HepG2 (cell line): ENCODE measurements around the gene GAS2L1. TPM values are rescaled to one million over a fixed set of nuclear protein-coding genes. Genes with fewer than 3 reads are reported as not detected.
A peak's percentile ranks its signal among the peaks of the same experiment; 100 is the strongest.

Source experiments
- ATAC-seq: fragments of 200-7000 bp; cut with Tn5 transposase; 3 replicates; pipeline ENCODE4 v1.9.1; 2020; ENCODE audit warnings: mild to moderate bottlenecking, moderate library complexity
- BruUV-seq: library from RNA; stranded (reverse); fragments of 400-500 nt; replicated peaks from 2 replicates; lab custom pipeline; 2021; lab: Mats Ljungman, UMichigan
- CTCF ChIA-PET: fragments of 300-600 bp; formaldehyde crosslinking; extraction: SDS; loops from one replicate; lab custom pipeline; 2021; ENCODE audit warnings: low total read pairs, inconsistent platforms, low intra/inter-chr PET ratio; lab: Yijun Ruan, JAX
- POLR2A ChIA-PET: fragments of 350-600 bp; sonication (Branson Sonifier 250); formaldehyde crosslinking; loops from one replicate; lab custom pipeline; 2020; ENCODE audit warnings: antibody characterized with exemption, inconsistent platforms; lab: Yijun Ruan, JAX
- DNase-seq: peaks from one replicate; pipeline ENCODE4 v3.0.0-alpha.2; 2015; ENCODE audit warnings: low spot score
- FAIRE-seq: peaks from 3 replicates; lab custom pipeline; 2011; peaks lifted over from hg19 to GRCh38; lab: Jason Lieb, UNC
- H2AFZ ChIP-seq: one replicate; pipeline ENCODE4 v1.6.1; 2011; ENCODE audit warnings: low read length, inconsistent platforms
- H3K27ac ChIP-seq: fragments of 300-600 bp; 3 replicates; pipeline ENCODE4 v1.8.0; 2011; ENCODE audit warnings: mixed run types, mild to moderate bottlenecking, mixed read lengths, low read length, inconsistent platforms; ENCODE audit not compliant: insufficient read depth; ENCODE audit errors: extremely low read length
- H3K27me3 ChIP-seq, 2 experiments: fragments of 200-600 bp in 1 of 2; 2 replicates in 1 of 2; 3 replicates in 1 of 2; pipeline versions ENCODE4 v1.6.0 to v1.8.0; 2011; ENCODE audit warnings: low read length in 2 of 2, mild to moderate bottlenecking in 2 of 2, moderate library complexity in 2 of 2, inconsistent platforms in 1 of 2; ENCODE audit not compliant: insufficient read depth in 2 of 2, control insufficient read depth in 1 of 2
- H3K36me3 ChIP-seq, 2 experiments: fragments of 200-600 bp in 1 of 2; replicated peaks in 1 of 2; 2 replicates in 1 of 2; 3 replicates in 1 of 2; pipeline versions ENCODE4 v1.5.1 to v1.8.0; 2011; ENCODE audit warnings: low read length in 2 of 2, inconsistent platforms in 1 of 2; ENCODE audit not compliant: insufficient read depth in 2 of 2, control insufficient read depth in 1 of 2
- H3K4me1 ChIP-seq: 2 replicates; pipeline ENCODE4 v1.5.1; 2012; ENCODE audit warnings: low read length, inconsistent platforms; ENCODE audit not compliant: insufficient read depth
- H3K4me2 ChIP-seq: 2 replicates; pipeline ENCODE4 v1.6.0; 2011; ENCODE audit warnings: low read depth, low read length, inconsistent platforms
- H3K4me3 ChIP-seq, 3 experiments: fragments of 200-600 bp in 1 of 3; sonication (generic), shearing (Covaris generic) in 1 of 3; replicated peaks in 1 of 3; 2 replicates each; pipeline ENCODE4 v1.5.1; 2011 to 2016; ENCODE audit warnings: low read length in 3 of 3, inconsistent platforms in 2 of 3, low read depth in 2 of 3, mild to moderate bottlenecking in 2 of 3, control low read depth in 1 of 3, mixed read lengths in 1 of 3; ENCODE audit not compliant: insufficient read depth in 1 of 3
- H3K79me2 ChIP-seq: one replicate; pipeline ENCODE4 v1.6.1; 2011; ENCODE audit warnings: low read length, inconsistent platforms; ENCODE audit not compliant: insufficient read depth
- H3K9ac ChIP-seq: 2 replicates; pipeline ENCODE4 v1.6.0; 2011; ENCODE audit warnings: mild to moderate bottlenecking, low read depth, low read length, inconsistent platforms; ENCODE audit not compliant: insufficient read depth
- H3K9me3 ChIP-seq: 2 replicates; pipeline ENCODE4 v1.5.1; 2012; ENCODE audit warnings: mild to moderate bottlenecking, low read length
- H4K20me1 ChIP-seq: 2 replicates; pipeline ENCODE4 v1.6.0; 2011; ENCODE audit warnings: inconsistent platforms, mild to moderate bottlenecking, low read length, moderate library complexity; ENCODE audit not compliant: insufficient read depth
- BRCA1 ChIP-seq: sonication (generic); formaldehyde crosslinking; IDR thresholded peaks from 2 replicates; pipeline ENCODE4 v1.4.0; 2020; ENCODE audit warnings: missing genetic modification reagents
- GTF3A ChIP-seq: sonication (generic); formaldehyde crosslinking; conservative IDR thresholded peaks from 2 replicates; pipeline ENCODE4 v1.4.0; 2020; ENCODE audit warnings: mild to moderate bottlenecking, missing genetic modification reagents
- MED13 ChIP-seq: sonication (generic); formaldehyde crosslinking; IDR thresholded peaks from 2 replicates; pipeline ENCODE4 v1.5.0; 2020; ENCODE audit warnings: missing genetic modification reagents
- NFRKB ChIP-seq: fragments of 450-650 bp; IDR thresholded peaks from 2 replicates; pipeline ENCODE4 v1.6.1; 2017
- NONO ChIP-seq, 2 experiments: fragments of 450-650 bp in 1 of 2; sonication (generic) in 1 of 2; formaldehyde crosslinking in 1 of 2; IDR thresholded peaks in 1 of 2; conservative IDR thresholded peaks in 1 of 2; 2 replicates each; pipeline versions ENCODE4 v1.6.1 to v1.8.0; 2017 to 2022; ENCODE audit warnings: mild to moderate bottlenecking in 1 of 2, missing genetic modification reagents in 1 of 2, moderate library complexity in 1 of 2
- POLR2A ChIP-seq, 2 experiments: IDR thresholded peaks; 2 replicates each; pipeline ENCODE4 v1.6.1; 2011; ENCODE audit warnings: low read depth in 2 of 2, low read length in 2 of 2, mild to moderate bottlenecking in 1 of 2, moderate library complexity in 1 of 2; ENCODE audit not compliant: insufficient read depth in 1 of 2
- POLR2AphosphoS5 ChIP-seq: IDR thresholded peaks from 2 replicates; pipeline ENCODE4 v1.6.1; 2012; ENCODE audit warnings: low read depth, low read length
- REL ChIP-seq: sonication (generic); formaldehyde crosslinking; conservative IDR thresholded peaks from 2 replicates; pipeline ENCODE4 v1.8.0; 2022; ENCODE audit warnings: mild to moderate bottlenecking, missing genetic modification reagents, moderate library complexity
- ZKSCAN5 ChIP-seq: sonication (generic); formaldehyde crosslinking; IDR thresholded peaks from 2 replicates; pipeline ENCODE4 v1.5.1; 2020; ENCODE audit warnings: mild to moderate bottlenecking, missing genetic modification reagents
- ZNF264 ChIP-seq: sonication (generic); formaldehyde crosslinking; IDR thresholded peaks from 2 replicates; pipeline ENCODE4 v1.4.0; 2020; ENCODE audit warnings: missing genetic modification reagents
- ZNF335 ChIP-seq: sonication (generic); formaldehyde crosslinking; IDR thresholded peaks from 2 replicates; pipeline ENCODE4 v1.4.0; 2020; ENCODE audit warnings: missing genetic modification reagents
- ZNF446 ChIP-seq: sonication (generic); formaldehyde crosslinking; IDR thresholded peaks from 2 replicates; pipeline ENCODE4 v1.5.0; 2020; ENCODE audit warnings: mild to moderate bottlenecking, missing genetic modification reagents
- ZNF598 ChIP-seq: sonication (generic); formaldehyde crosslinking; IDR thresholded peaks from 2 replicates; pipeline ENCODE4 v1.5.1; 2020; ENCODE audit warnings: mild to moderate bottlenecking, missing genetic modification reagents, borderline replicate concordance
- ZNF816 ChIP-seq: sonication (generic); formaldehyde crosslinking; IDR thresholded peaks from 2 replicates; pipeline ENCODE4 v1.8.0; 2022; ENCODE audit warnings: missing genetic modification reagents, mild to moderate bottlenecking, borderline replicate concordance
- WGBS: methylation state at CpG from one replicate; pipeline ENCODE4 v1.1.6; 2017; ENCODE audit warnings: low lambda C conversion rate; 5-methylcytosine and 5-hydroxymethylcytosine counted together
- in situ Hi-C: cut with HindIII; loops from 2 replicates; pipeline ENCODE4 v1.10.0; 2017; ENCODE audit warnings: low pct_unique_long_range_greater_than_20kb; ENCODE audit not compliant: extremely low pct_ligation_motif_present
- intact Hi-C: fragments of 100-400 bp; cut with micrococcal nuclease; formaldehyde crosslinking; loops from one replicate; pipeline ENCODE4 v1.10.0; 2022; ENCODE audit not compliant: unreplicated experiment
- polyA plus RNA-seq, 8 experiments: library from polyadenylated mRNA; depleted of rRNA in 3 of 8; stranded (reverse) in 7 of 8; unstranded in 1 of 8; fragments of >200 nt; fragmentation: Illumina TruSeq in 4 of 8; extraction: Trizol in 4 of 8; gene quantifications; 2 replicates each; pipeline versions ENCODE4 v1.2.1 to v1.2.3, GENCODE V29; 2011 to 2016; ENCODE audit warnings: low read depth in 4 of 8, missing spikeins in 1 of 8, mixed read lengths in 1 of 8; ENCODE audit not compliant: insufficient read depth in 1 of 8
- total RNA-seq, 5 experiments: library from RNA; depleted of rRNA; stranded (reverse); fragments of >200 nt; fragmentation: Illumina TruSeq; extraction: Trizol; gene quantifications; 2 replicates each; pipeline ENCODE4 v1.2.3, GENCODE V29; 2016; ENCODE audit warnings: low read depth in 1 of 5
- TF ChIP-seq, protein P1 (sequence below): sonication (generic); formaldehyde crosslinking; IDR thresholded peaks from 2 replicates; pipeline ENCODE4 v1.8.0; 2023; ENCODE audit warnings: mild to moderate bottlenecking, missing genetic modification reagents
- TF ChIP-seq, protein P2 (sequence below): sonication (generic); IDR thresholded peaks from 2 replicates; pipeline ENCODE4 v1.6.1; 2016; ENCODE audit warnings: low read depth, borderline replicate concordance
- TF ChIP-seq, protein P3 (sequence below): sonication (generic); formaldehyde crosslinking; IDR thresholded peaks from 2 replicates; pipeline ENCODE4 v1.4.0; 2020; ENCODE audit warnings: missing genetic modification reagents

The GAS2L1 gene
- total and polyA plus RNA-seq, 2 of the 13 experiments (the other 11 are each of a cell fraction or from before 2014, with no cell fraction given): 1.8 to 3.3 TPM

- TF ChIP-seq, protein P1, sequence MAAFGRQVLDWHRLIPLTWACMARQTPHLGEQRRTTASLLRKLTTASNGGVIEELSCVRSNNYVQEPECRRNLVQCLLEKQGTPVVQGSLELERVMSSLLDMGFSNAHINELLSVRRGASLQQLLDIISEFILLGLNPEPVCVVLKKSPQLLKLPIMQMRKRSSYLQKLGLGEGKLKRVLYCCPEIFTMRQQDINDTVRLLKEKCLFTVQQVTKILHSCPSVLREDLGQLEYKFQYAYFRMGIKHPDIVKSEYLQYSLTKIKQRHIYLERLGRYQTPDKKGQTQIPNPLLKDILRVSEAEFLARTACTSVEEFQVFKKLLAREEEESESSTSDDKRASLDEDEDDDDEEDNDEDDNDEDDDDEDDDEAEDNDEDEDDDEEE (CRISPR knock-in tag): peak; percentile 29; the same call in 1 of the 2 replicates
- peak; percentile 15; the same call in 1 of the 2 replicates for TF ChIP-seq ZNF598 (CRISPR knock-in tag)
- TF ChIP-seq ZNF264: no peak
- no peak for TF ChIP-seq ZNF816 (CRISPR knock-in tag)
- no peak; the same call in 1 of the 2 replicates for TF ChIP-seq ZNF446
- peak in 1 of 2 experiments; percentile 34; a peak in 1 of 4 replicates for TF ChIP-seq POLR2A (IDR thresholded peaks at IDR 0.05; ENCODE audit: insufficient read depth in 1 of 2, low read depth in 2 of 2, low read length in 2 of 2)
- no peak for TF ChIP-seq BRCA1 (CRISPR knock-in tag)
- TF ChIP-seq, protein P2, sequence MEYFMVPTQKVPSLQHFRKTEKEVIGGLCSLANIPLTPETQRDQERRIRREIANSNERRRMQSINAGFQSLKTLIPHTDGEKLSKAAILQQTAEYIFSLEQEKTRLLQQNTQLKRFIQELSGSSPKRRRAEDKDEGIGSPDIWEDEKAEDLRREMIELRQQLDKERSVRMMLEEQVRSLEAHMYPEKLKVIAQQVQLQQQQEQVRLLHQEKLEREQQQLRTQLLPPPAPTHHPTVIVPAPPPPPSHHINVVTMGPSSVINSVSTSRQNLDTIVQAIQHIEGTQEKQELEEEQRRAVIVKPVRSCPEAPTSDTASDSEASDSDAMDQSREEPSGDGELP: no peak
These were observed 39.0 kb upstream of the GAS2L1 start (continued) for GRCh38 chr22:29267462-29267857.

- Histone ChIP-seq H3K9ac (peak within 1 kb of the TSS; percentile 100), H3K9me3 (no peaks in the 10 kb centered on the region), H3K27me3 (no peaks in the 10 kb centered on the region; a peak in 1 of 5 replicates), H3K4me2 (peak within 1 kb of the TSS; percentile 90), H3K36me3 (peaks cover 4 to 33% of the 10 kb centered on the region in 2 experiments), H3K27ac (peak within 1 kb of the TSS; percentile 98), H4K20me1 (peaks cover 37% of the 10 kb centered on the region), H2AFZ (peak within 1 kb of the TSS; percentile 93), H3K4me3 (peak within 1 kb of the TSS; percentile 75 to 96 (median 93)), H3K79me2 (peaks cover 70% of the 10 kb centered on the region), H3K4me1 (peaks cover 49% of the 10 kb centered on the region)
- ChIA-PET CTCF (no interaction called here), POLR2A (interaction anchor here (1.2 kb wide), 1 partner anchor 9 kb away, joined by 4 read pairs; no protein-coding TSS in a partner anchor)
- WGBS: 1% methylated on average over 31 of the region's 67 CpGs
- intact Hi-C loops (no loop called here), in situ Hi-C loops (no loop called here)
- peak; percentile 91 for DNase-seq
- ATAC-seq: peak; percentile 83
- FAIRE-seq: peak; percentile 65
- BruUV-seq: no TSS peak
- TF ChIP-seq ZKSCAN5 (CRISPR knock-in tag) (no peak), REL (CRISPR knock-in tag) (0 out of 2 replicates have a peak, but pooled peaks have one; percentile 63), NONO (IDR thresholded peaks at IDR 0.05) (no peak), NONO (CRISPR knock-in tag; conservative IDR thresholded peaks at IDR 0.05) (peak; percentile 75), MED13 (0 out of 2 replicates have a peak, but pooled peaks have one; percentile 27), GTF3A (CRISPR knock-in tag) (0 out of 2 replicates have a peak, but pooled peaks have one; percentile 61), POLR2AphosphoS5 (peak; percentile 90), NFRKB (peak; percentile 95), ZNF335 (0 out of 2 replicates have a peak, but pooled peaks have one; percentile 15)
- TF ChIP-seq, protein P3, sequence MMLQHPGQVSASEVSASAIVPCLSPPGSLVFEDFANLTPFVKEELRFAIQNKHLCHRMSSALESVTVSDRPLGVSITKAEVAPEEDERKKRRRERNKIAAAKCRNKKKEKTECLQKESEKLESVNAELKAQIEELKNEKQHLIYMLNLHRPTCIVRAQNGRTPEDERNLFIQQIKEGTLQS (CRISPR knock-in tag): peak; percentile 36; the same call in 1 of the 2 replicates
These were observed 38.5 kb upstream of the GAS2L1 start, which contains the start of the genes EWSR1 and RHBDD3 for GRCh38 chr22:29267858-29268510. EWSR1 (plus strand) TSS chr22:29268268; CDS start chr22:29268337, 69 bp downstream. RHBDD3 (minus strand) TSS chr22:29267981; CDS start chr22:29265626, 2,355 bp downstream.
